Stimulated activated memory B cell treated with anti-CD40 and anti-IgM and Interleukin-4, amounts not matched to agents 10 μg/mL and 1 μg/mL and 100 μg/mL, for 72 hours (primary cell): ENCODE data around the gene OR51V1.
"Not testable (repeated sequence)": the region's sequence is repeated elsewhere in the genome, so short reads cannot be mapped to it uniquely, and the experiment has no call there.

Experiments used
- ATAC-seq: fragments of 150-1000 bp; cut with Tn5 transposase; 2 replicates; pipeline ENCODE4 v1.10.0; 2021
- H3K27ac Mint-ChIP-seq: one replicate; pipeline ENCODE4 v1.8.0; 2022; ENCODE audit warnings: mild to moderate bottlenecking, mixed read lengths
- H3K27me3 Mint-ChIP-seq: one replicate; pipeline ENCODE4 v1.8.0; 2022; ENCODE audit warnings: mixed read lengths
- H3K36me3 Mint-ChIP-seq: one replicate; pipeline ENCODE4 v1.8.0; 2022; ENCODE audit warnings: mixed read lengths
- H3K4me1 Mint-ChIP-seq: one replicate; pipeline ENCODE4 v1.8.0; 2022; ENCODE audit warnings: mixed read lengths
- H3K4me3 Mint-ChIP-seq: one replicate; pipeline ENCODE4 v1.8.0; 2022; ENCODE audit warnings: mild to moderate bottlenecking, moderate library complexity, mixed read lengths
- H3K9me3 Mint-ChIP-seq: one replicate; pipeline ENCODE4 v1.8.0; 2022; ENCODE audit warnings: mixed read lengths

Gene OR51V1

DNA sequence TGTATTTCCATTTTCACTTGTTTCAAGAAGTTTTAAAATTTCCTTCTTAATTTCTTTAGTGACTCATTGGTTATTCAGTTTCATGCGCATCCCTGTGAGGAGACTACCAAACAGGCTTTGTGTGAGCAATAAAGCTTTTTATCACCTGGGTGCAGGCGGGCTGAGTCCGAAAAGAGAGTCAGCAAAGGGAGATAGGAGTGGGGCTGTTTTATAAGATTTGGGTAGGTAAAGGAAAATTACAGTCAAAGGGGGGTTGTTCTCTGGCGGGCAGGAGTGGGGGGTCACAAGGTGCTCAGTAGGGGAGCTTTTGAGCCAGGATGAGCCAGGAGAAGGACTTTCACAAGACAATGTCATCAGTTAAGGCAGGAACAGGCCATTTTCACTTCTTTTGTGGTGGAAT lies 40.3 kb downstream of the OR51V1 start:
- not testable (repeated sequence) for H3K36me3 Mint-ChIP-seq, H3K4me1 Mint-ChIP-seq, H3K9me3 Mint-ChIP-seq, ATAC-seq, H3K4me3 Mint-ChIP-seq, H3K27ac Mint-ChIP-seq
- H3K27me3 Mint-ChIP-seq: peaks cover 47% of the 10 kb centered on the region

DNA sequence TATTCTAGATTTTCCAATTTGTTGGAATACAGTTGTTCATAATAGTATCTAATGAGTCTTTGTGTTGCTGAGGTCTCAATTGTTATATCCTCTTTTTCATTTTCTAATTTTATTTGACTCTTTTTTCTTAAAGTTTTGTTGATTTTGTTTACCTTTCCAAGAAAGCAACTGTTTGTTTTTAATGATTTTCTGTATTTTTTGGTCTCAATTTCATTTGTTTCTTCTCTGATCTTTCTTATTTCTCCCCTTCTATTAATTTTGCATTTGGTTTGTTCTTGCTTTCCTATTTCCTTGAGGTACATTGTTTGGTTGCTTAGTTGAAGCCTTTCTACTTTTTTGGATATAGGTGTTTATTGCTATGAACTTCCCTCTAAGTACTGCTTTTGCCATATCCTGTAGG lies 40.7 kb downstream of the OR51V1 start:
- Mint-ChIP-seq H3K36me3 (no peaks in the 10 kb centered on the region), H3K4me3 (no peak overlapping the region), H3K4me1 (no peaks in the 10 kb centered on the region), H3K27ac (no peak overlapping the region), H3K9me3 (no peaks in the 10 kb centered on the region), H3K27me3 (peaks cover 43% of the 10 kb centered on the region)
- ATAC-seq: no peak

DNA sequence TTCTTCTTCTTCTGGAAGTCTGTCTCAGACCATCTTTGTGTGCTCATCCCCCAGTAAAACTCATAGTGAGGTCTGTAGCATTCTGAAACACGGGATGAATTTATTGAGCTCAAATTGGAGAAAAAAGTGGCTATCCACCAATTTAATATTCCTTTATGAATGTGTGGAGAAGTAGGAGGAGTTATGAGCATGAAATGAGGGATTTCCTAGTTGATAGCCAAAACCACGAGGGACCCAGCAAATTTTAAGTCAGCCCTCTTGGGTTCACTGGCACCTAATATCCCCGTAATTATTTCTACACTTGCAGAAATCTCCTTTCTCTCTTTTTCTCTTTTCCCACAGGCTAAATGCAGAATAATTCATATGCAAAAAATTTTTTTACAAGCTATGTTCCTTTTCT lies 45.8 kb downstream of the OR51V1 start, which contains the start of gene OR52A1:
Gene OR52A1, minus strand, starts transcription at position 101 of the 400 bp plus-strand sequence. CDS start 2,388 bp downstream, outside the sequence.
- no peaks in the 10 kb centered on the region for H3K4me1 Mint-ChIP-seq
- no peak within 1 kb of the TSS for H3K4me3 Mint-ChIP-seq
- H3K9me3 Mint-ChIP-seq: no peaks in the 10 kb centered on the region
- H3K27me3 Mint-ChIP-seq: peaks cover 11% of the 10 kb centered on the region
- ATAC-seq: no peak
- H3K36me3 Mint-ChIP-seq: no peaks in the 10 kb centered on the region
- no peak within 1 kb of the TSS for H3K27ac Mint-ChIP-seq

DNA sequence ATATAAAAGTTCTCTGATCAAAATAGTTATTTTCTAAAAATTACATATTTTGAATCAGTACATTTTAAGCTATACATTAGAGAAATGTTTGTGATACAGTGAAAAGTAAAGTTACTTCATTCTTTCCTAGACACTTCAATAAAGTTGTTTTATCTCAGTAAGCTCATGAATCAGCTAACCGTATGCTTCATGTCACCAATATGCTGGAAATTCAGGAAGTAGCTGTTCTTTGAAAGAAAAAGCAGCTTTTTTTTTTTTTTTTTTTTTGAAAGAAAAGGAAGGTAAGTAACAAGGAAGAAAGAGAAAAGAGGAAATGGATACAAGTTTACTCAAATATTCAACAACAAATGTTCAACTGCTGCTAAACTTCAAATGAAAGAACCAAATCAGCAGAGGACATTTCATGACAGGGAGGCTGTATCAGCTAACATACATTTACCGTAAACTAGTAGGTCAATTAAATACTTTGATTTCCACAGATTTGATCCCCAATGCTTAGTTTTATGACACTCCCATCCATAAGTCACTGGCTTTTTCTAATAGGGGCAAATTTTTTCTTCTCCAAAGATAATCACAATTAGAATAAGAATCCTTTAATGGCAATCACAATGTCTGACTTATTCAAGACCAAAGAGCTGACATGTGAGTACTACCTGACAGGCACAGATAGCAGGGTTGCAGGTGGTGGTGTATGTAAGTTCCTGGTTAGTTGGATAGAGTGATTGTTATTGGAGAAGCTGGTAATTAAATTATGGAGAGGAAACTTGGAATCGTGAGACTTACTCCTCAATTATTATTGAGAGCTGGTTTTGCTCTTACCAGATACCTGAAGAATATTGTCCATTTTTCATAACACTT lies 46.7 kb downstream of the OR51V1 start:
- no peak overlapping the region for H3K4me3 Mint-ChIP-seq
- no peaks in the 10 kb centered on the region for H3K9me3 Mint-ChIP-seq
- no peak overlapping the region for H3K27ac Mint-ChIP-seq
- no peaks in the 10 kb centered on the region for H3K4me1 Mint-ChIP-seq
- no peak for ATAC-seq
- H3K36me3 Mint-ChIP-seq: no peaks in the 10 kb centered on the region
- H3K27me3 Mint-ChIP-seq: peaks cover 8% of the 10 kb centered on the region

DNA sequence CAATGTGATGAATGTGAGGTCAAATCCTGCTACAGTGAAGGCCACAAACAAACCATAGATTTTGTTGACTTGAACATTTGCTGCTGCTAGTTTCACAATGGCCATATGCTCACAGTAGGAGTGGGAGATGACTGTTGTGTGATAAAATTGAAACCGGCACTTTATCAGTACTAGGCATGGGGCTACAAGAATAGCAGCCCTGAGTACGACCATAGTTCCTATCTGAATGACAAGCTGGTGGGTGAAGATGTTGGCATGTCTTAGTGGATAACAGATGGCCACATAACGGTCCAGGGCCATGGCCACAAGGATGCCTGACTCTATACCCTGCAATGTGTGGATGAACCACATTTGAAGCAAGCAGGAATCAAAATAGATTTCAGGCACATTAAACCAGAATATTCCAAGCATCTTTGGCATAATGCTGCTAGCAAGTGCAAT lies 48.7 kb downstream of the OR51V1 start:
- Mint-ChIP-seq H3K36me3 (no peaks in the 10 kb centered on the region), H3K27me3 (peaks cover 8% of the 10 kb centered on the region), H3K9me3 (no peaks in the 10 kb centered on the region), H3K4me3 (no peak overlapping the region), H3K27ac (no peak overlapping the region), H3K4me1 (no peaks in the 10 kb centered on the region)
- peak; percentile 50 for ATAC-seq
